Panc1 (cell line): ENCODE data around the gene CLCNKA. TPM values are rescaled to one million over a fixed set of nuclear protein-coding genes. Genes with fewer than 3 reads are reported as not detected.

ENCODE experiments used
- ATAC-seq: fragments of 200-7000 bp; cut with Tn5 transposase; 2 replicates; pipeline ENCODE4 v1.9.1; 2020; ENCODE audit warnings: mild to moderate bottlenecking, moderate library complexity
- BruUV-seq: library from RNA; stranded (reverse); fragments of 400-500 nt; replicated peaks from 2 replicates; lab custom pipeline; 2021; lab: Mats Ljungman, UMichigan
- CTCF ChIA-PET: fragments of 300-600 bp; sonication (Branson Sonifier 250); formaldehyde crosslinking; loops from one replicate; lab custom pipeline; 2022; ENCODE audit warnings: antibody characterized with exemption; lab: Charles Lee
- POLR2A ChIA-PET: fragments of 300-600 bp; sonication (Branson Sonifier 250); formaldehyde crosslinking; loops from one replicate; lab custom pipeline; 2022; ENCODE audit warnings: antibody characterized with exemption; lab: Charles Lee
- DNase-seq: peaks from one replicate; pipeline ENCODE4 v3.0.0-alpha.2; 2010; ENCODE audit warnings: low read depth, low spot score
- H3K27ac ChIP-seq: 2 replicates; pipeline ENCODE4 v1.5.1; 2011; ENCODE audit warnings: mild to moderate bottlenecking, low read length, inconsistent platforms
- H3K27me3 ChIP-seq: fragments of 200-500 bp; sonication (Bioruptor generic); 2 replicates; pipeline ENCODE4 v1.6.0; 2014; ENCODE audit warnings: low read length, inconsistent platforms; ENCODE audit not compliant: control insufficient read depth, insufficient read depth
- H3K36me3 ChIP-seq: fragments of 200-500 bp; sonication (Bioruptor generic); 2 replicates; pipeline ENCODE4 v1.5.1; 2014; ENCODE audit warnings: inconsistent platforms, mild to moderate bottlenecking, low read length, moderate library complexity; ENCODE audit not compliant: control insufficient read depth, insufficient read depth
- H3K4me1 ChIP-seq: 2 replicates; pipeline ENCODE4 v1.5.1; 2011; ENCODE audit warnings: inconsistent platforms, mild to moderate bottlenecking, low read length, moderate library complexity; ENCODE audit not compliant: control insufficient read depth, insufficient read depth
- H3K4me3 ChIP-seq, 2 experiments: 2 replicates each; pipeline ENCODE4 v1.5.1; 2011 to 2012; ENCODE audit warnings: low read depth in 2 of 2, low read length in 2 of 2, mild to moderate bottlenecking in 2 of 2, inconsistent platforms in 1 of 2, moderate library complexity in 1 of 2
- H3K9me3 ChIP-seq: fragments of 200-500 bp; sonication (Bioruptor generic); 2 replicates; pipeline ENCODE4 v1.5.1; 2014; ENCODE audit warnings: low read depth, mild to moderate bottlenecking, inconsistent platforms, low read length, moderate library complexity; ENCODE audit not compliant: control insufficient read depth, insufficient read depth
- POLR2AphosphoS5 ChIP-seq: IDR thresholded peaks from 2 replicates; pipeline ENCODE4 v1.6.1; 2012; ENCODE audit warnings: mild to moderate bottlenecking, low read depth, low read length, moderate library complexity
- SIN3A ChIP-seq: IDR thresholded peaks from 2 replicates; pipeline ENCODE4 v1.6.1; 2012; ENCODE audit warnings: low read depth, mild to moderate bottlenecking, low read length, moderate library complexity, borderline replicate concordance; ENCODE audit not compliant: insufficient read depth
- TCF7L2 ChIP-seq: IDR thresholded peaks from 2 replicates; pipeline ENCODE4 v1.6.1; 2011; ENCODE audit warnings: mild to moderate bottlenecking, low read depth, low read length, inconsistent platforms
- in situ Hi-C: cut with HindIII; loops from 2 replicates; pipeline ENCODE4 v1.10.0; 2016; ENCODE audit warnings: low sequenced_read_pairs, low pct_unique_long_range_greater_than_20kb
- intact Hi-C: fragments of 100-400 bp; cut with micrococcal nuclease; formaldehyde crosslinking; loops from one replicate; pipeline ENCODE4 v1.10.0; 2022; ENCODE audit not compliant: unreplicated experiment
- total RNA-seq: library from RNA; stranded (reverse); gene quantifications from one replicate; pipeline ENCODE4 v1.2.1, GENCODE V29; 2021; ENCODE audit not compliant: unreplicated experiment
- TF ChIP-seq, protein P1 (sequence below), 2 experiments: IDR thresholded peaks; 2 replicates each; pipeline ENCODE4 v1.6.1; 2011 to 2012; ENCODE audit warnings: low read depth in 2 of 2, control low read depth in 1 of 2, low read length in 1 of 2, mild to moderate bottlenecking in 1 of 2, moderate library complexity in 1 of 2; ENCODE audit not compliant: insufficient read depth in 1 of 2
- TF ChIP-seq, protein P2 (sequence below): fragments of 450-650 bp; IDR thresholded peaks from 2 replicates; pipeline ENCODE4 v1.5.1; 2017; ENCODE audit warnings: mild to moderate bottlenecking

Gene CLCNKA
- total RNA-seq, 1 experiment from 2014 or later = 0.57 TPM

DNA sequence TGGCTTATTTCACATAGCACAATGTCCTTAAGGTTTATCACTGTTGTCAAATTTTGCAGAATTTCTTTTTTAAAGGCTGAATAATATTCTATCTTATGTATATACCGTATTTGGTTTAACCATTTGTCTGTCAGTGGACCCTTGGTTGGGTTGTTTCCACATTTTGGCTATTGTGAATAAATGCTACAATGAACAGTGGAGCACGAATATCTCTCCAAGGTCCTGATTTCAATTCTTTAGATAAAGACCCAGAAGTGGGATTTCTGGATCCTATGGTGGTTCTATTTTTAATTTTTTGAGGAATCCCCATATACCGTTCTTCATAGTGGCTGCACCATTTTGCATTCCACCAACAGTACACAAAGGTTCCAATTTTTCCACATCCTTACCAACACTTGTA lies 40.2 kb upstream of the CLCNKA start:
- TF ChIP-seq, protein P1, sequence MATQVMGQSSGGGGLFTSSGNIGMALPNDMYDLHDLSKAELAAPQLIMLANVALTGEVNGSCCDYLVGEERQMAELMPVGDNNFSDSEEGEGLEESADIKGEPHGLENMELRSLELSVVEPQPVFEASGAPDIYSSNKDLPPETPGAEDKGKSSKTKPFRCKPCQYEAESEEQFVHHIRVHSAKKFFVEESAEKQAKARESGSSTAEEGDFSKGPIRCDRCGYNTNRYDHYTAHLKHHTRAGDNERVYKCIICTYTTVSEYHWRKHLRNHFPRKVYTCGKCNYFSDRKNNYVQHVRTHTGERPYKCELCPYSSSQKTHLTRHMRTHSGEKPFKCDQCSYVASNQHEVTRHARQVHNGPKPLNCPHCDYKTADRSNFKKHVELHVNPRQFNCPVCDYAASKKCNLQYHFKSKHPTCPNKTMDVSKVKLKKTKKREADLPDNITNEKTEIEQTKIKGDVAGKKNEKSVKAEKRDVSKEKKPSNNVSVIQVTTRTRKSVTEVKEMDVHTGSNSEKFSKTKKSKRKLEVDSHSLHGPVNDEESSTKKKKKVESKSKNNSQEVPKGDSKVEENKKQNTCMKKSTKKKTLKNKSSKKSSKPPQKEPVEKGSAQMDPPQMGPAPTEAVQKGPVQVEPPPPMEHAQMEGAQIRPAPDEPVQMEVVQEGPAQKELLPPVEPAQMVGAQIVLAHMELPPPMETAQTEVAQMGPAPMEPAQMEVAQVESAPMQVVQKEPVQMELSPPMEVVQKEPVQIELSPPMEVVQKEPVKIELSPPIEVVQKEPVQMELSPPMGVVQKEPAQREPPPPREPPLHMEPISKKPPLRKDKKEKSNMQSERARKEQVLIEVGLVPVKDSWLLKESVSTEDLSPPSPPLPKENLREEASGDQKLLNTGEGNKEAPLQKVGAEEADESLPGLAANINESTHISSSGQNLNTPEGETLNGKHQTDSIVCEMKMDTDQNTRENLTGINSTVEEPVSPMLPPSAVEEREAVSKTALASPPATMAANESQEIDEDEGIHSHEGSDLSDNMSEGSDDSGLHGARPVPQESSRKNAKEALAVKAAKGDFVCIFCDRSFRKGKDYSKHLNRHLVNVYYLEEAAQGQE (IDR thresholded peaks at IDR 0.05; ENCODE audit: insufficient read depth in 1 of 2, low read depth in 2 of 2, low read length in 1 of 2) = peak in 1 of 2 experiments; percentile 60; a peak in 1 of 4 replicates
- TF ChIP-seq POLR2AphosphoS5 = no peak
- ChIA-PET POLR2A (no interaction called here), CTCF (no interaction called here)
- H3K4me1 ChIP-seq = peaks cover 1% of the 10 kb centered on the region
- no peak for DNase-seq
- intact Hi-C loops (no loop called here), in situ Hi-C loops (no loop called here)
- no peak overlapping the region for H3K4me3 ChIP-seq
- no peaks in the 10 kb centered on the region for H3K36me3 ChIP-seq
- ATAC-seq = no peak
- H3K27ac ChIP-seq = no peak overlapping the region
- no peaks in the 10 kb centered on the region for H3K27me3 ChIP-seq
- peaks cover 9% of the 10 kb centered on the region; the same call in 1 of the 2 replicates for H3K9me3 ChIP-seq
- BruUV-seq = no TSS peak

DNA sequence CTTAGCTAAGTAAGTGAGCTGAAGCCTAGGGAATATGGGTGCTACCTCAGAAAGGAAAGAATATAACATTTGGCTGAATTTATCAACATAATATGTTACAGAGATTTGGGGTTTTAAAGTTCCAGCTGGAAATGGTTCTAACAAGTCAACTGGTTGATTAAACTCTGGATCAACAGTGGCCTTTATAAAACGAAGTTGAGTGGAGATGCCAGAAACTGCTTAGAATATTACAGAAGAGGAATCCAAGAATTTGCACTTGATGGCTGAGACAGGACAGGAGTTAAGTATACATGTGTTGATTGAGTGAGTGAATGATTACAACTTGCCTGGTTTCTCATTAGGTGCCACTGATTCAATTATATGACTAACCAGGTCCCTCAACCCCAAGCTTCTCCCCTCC lies 38.6 kb upstream of the CLCNKA start:
- DNase-seq = no peak
- H3K36me3 ChIP-seq = no peaks in the 10 kb centered on the region
- H3K27me3 ChIP-seq = no peaks in the 10 kb centered on the region
- CTCF ChIA-PET = no interaction called here
- H3K27ac ChIP-seq = no peak overlapping the region
- POLR2A ChIA-PET = no interaction called here
- H3K4me3 ChIP-seq = no peak overlapping the region
- BruUV-seq = no TSS peak
- in situ Hi-C loops (no loop called here), intact Hi-C loops (no loop called here)
- no peak for ATAC-seq
- TF ChIP-seq TCF7L2 (no peak), POLR2AphosphoS5 (no peak), SIN3A (no peak)
- TF ChIP-seq, protein P2, sequence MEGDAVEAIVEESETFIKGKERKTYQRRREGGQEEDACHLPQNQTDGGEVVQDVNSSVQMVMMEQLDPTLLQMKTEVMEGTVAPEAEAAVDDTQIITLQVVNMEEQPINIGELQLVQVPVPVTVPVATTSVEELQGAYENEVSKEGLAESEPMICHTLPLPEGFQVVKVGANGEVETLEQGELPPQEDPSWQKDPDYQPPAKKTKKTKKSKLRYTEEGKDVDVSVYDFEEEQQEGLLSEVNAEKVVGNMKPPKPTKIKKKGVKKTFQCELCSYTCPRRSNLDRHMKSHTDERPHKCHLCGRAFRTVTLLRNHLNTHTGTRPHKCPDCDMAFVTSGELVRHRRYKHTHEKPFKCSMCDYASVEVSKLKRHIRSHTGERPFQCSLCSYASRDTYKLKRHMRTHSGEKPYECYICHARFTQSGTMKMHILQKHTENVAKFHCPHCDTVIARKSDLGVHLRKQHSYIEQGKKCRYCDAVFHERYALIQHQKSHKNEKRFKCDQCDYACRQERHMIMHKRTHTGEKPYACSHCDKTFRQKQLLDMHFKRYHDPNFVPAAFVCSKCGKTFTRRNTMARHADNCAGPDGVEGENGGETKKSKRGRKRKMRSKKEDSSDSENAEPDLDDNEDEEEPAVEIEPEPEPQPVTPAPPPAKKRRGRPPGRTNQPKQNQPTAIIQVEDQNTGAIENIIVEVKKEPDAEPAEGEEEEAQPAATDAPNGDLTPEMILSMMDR = no peak
- TF ChIP-seq, protein P1 (IDR thresholded peaks at IDR 0.05; ENCODE audit: insufficient read depth in 1 of 2, low read depth in 2 of 2, low read length in 1 of 2) = no peak
- no peaks in the 10 kb centered on the region for H3K4me1 ChIP-seq
- peaks cover 9% of the 10 kb centered on the region; the same call in 1 of the 2 replicates for H3K9me3 ChIP-seq
